ENCODE measurements around the gene PIEZO2.

Gene PIEZO2

DNA sequence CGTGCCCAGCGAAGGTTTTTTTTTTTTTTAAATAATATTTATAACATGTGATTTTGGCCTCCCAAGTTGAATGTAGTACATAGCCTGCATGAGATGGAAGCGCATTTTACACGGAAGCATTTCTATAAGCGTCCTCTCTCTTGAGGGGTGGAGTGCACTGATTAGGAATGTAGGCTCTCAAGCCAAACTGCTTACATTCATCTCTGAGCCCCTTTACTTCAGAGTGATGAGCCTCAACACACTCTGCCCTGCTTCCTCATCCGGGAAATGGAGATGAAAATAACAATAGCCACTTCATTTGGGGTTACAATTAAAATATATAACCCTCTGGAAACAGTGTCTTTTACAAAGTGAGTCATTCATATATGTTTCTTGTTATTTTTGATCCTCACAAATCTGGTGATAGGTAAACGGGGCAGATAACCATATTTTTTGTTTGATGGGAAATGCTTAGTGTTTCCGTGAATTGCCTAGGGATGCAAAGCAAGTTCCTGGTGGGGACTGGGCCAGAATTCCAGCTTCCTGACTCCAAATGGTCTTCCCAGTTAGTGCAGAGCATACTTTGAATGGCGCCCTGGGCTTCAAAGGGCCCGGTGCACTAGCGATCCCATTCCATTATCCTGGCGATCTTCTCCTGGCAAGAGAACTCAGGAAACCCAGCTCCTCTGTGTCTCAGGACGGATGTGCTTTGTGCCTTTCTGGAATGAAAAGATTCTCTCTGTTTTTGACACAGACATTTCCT is 124.3 kb downstream of the PIEZO2 start:
- in situ Hi-C loops (cut with MboI; ENCODE audit: low pct_unique_long_range_greater_than_20kb, low sequenced_read_pairs, unreplicated experiment), result no loop called here
- DNase-seq (ENCODE audit: low spot score), result no peak
- TF ChIP-seq CTCF (IDR thresholded peaks at IDR 0.05; ENCODE audit: extremely low read depth, insufficient read depth, missing control alignments), result no peak

DNA sequence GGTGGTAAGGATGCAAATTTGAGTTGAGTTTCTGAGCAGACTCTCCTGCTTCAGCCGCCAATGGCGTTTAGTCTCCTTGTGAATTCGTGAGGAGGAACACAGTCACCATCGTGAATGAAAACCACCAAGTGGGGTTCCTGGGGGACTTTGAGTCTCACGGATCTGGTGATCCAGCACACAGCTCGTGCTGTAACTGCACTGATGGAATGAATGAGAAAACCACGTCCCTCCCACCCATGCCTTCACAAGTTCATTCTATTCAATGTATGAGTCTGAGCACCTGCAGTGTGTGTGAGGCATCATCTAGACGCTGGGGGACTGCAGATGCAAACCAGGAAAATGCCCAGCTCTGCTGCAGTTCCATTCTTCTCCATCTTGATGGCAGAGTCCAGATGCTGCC is 127.9 kb downstream of the PIEZO2 start:
- in situ Hi-C loops (cut with MboI; ENCODE audit: low pct_unique_long_range_greater_than_20kb, low sequenced_read_pairs, unreplicated experiment), result no loop called here
- TF ChIP-seq CTCF (IDR thresholded peaks at IDR 0.05; ENCODE audit: extremely low read depth, insufficient read depth, missing control alignments), result no peak
- no peak for DNase-seq (ENCODE audit: low spot score)

DNA sequence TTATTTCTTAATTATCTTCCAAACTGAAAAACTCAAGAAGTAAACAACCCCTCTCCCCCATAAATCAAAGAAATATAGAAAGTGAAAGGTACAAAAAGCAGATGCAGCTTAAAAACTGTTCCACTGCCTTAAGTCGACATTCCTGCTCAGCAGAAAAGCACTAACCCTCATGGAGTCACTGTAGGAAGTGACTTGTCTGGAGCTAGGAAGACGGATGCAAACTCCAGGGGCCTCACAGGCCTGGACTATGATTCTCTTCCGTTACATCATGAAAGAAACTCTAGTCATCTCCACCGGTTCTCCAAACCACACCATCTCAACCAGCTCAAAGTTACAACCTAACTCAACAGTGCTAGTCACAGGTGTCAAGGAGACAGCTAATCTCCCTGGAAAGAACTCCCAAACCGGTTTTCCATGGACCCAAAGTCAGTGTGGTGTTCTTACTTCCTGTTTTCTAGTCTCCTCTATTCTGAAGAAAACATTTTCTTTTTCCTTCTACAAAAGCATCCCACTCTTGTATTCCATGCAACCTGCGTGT is 128.4 kb downstream of the PIEZO2 start:
- in situ Hi-C loops (cut with MboI; ENCODE audit: low pct_unique_long_range_greater_than_20kb, low sequenced_read_pairs, unreplicated experiment), result no loop called here
- no peak for TF ChIP-seq CTCF (IDR thresholded peaks at IDR 0.05; ENCODE audit: extremely low read depth, insufficient read depth, missing control alignments)

DNA sequence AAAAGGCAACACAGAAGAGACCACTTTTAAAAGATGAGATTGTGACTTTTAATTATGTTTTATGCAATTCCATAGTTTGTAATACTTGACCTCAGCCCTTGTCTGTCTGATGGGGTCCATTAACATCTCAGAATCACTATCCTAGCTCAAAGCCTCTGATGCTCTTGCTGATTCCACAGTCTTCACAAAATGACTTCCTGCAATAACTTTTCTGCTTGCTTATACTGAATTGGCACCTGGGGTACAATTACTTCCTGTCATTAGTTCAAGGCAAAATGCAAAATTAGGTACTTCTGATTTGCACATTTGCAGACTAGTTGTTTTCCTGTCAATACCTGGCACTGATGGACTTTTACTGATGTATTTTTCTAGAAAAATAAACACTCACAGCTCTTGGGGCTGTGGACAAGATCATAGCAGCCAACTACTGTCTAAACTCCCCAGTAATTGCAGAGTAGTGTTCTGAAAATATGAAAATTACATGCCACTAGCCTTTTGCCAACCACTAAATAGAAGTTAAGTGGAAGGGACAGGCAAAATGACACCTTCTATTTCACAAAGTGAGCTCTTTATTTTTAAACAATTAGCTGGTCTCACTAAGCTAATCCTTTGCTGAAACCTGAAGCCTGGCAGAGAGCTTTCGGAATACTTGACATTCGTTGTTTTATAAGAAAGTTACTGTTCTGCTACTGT is 129.1 kb downstream of the PIEZO2 start:
- DNase-seq (ENCODE audit: low spot score), result no peak
- in situ Hi-C loops (cut with MboI; ENCODE audit: low pct_unique_long_range_greater_than_20kb, low sequenced_read_pairs, unreplicated experiment), result no loop called here
- no peak for TF ChIP-seq CTCF (IDR thresholded peaks at IDR 0.05; ENCODE audit: extremely low read depth, insufficient read depth, missing control alignments)

More for the DNA sequence above, 128.4 kb downstream of the PIEZO2 start:
- no peak for DNase-seq (ENCODE audit: low spot score)

DNA sequence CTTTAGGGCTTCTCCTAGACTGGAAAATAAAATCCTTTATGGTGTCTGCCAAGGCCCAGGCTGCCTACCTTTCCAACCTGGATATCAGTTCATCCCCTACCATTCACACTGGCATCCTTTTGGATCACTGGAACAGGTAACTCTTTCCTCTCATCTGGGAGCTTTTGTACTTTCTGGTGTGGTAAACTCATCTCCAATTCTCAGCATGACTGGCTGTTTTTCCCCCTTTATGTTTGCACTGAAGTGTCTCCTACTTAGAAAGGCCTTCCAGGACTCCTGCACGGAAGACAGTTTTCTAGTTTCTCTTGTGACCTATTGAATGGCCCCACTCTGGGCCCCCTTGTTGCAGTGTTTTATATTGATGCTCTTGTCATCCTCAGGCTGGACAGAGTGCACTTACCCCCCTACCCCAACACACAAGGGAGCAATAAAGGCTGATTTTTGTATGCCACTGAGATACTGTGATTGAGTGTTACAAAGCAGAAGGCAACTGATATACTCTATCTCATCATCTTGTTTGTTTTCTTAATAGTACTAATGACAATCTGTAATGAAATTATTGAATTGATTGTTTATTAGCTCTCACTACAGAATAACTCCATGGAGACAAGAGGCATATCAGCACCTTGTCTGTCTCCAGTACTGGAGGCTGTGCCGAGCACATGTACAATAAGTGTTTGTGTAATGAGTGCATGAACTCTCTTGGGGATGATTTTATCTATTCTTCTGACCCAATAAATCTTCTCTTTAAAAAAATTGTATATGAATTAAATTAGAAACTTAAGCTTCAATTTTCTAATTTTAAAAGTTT is 129.9 kb downstream of the PIEZO2 start:
- in situ Hi-C loops (cut with MboI; ENCODE audit: low pct_unique_long_range_greater_than_20kb, low sequenced_read_pairs, unreplicated experiment), result no loop called here
- no peak for DNase-seq (ENCODE audit: low spot score)
- no peak for TF ChIP-seq CTCF (IDR thresholded peaks at IDR 0.05; ENCODE audit: extremely low read depth, insufficient read depth, missing control alignments)

DNA sequence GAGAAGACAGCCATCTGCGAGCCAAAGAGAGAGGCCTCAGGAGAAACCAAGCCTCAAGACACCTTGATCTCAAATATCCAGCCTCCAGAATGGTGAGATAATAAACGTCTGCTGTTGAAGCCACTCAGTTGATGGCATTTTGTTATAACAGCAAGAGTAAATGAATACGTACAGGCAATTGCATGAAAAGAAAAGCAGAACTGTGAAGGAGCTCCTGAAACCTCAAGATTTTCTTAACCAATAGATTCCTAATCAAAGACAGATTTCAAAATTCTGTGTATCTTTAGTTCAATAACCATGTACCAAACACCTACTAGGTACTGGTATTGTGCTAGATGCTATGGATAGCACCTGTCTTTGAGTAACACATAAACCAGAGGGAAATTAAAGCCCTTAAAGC is 139.5 kb downstream of the PIEZO2 start:
- no peak for TF ChIP-seq CTCF (IDR thresholded peaks at IDR 0.05; ENCODE audit: extremely low read depth, insufficient read depth, missing control alignments)
- in situ Hi-C loops (cut with MboI; ENCODE audit: low pct_unique_long_range_greater_than_20kb, low sequenced_read_pairs, unreplicated experiment), result no loop called here
- DNase-seq (ENCODE audit: low spot score), result no peak

Measured in GM13977 (cell line).